GM19372 (cell line): Measurements from ENCODE around the gene SLC37A1.

Experiments used
- ATAC-seq: cut with Tn5 transposase; IDR thresholded peaks from one replicate; pipeline ENCODE4 v1.9.1; 2021; ENCODE audit warnings: mild to moderate bottlenecking, low read depth, moderate library complexity; ENCODE audit not compliant: unreplicated experiment

The SLC37A1 gene

DNA sequence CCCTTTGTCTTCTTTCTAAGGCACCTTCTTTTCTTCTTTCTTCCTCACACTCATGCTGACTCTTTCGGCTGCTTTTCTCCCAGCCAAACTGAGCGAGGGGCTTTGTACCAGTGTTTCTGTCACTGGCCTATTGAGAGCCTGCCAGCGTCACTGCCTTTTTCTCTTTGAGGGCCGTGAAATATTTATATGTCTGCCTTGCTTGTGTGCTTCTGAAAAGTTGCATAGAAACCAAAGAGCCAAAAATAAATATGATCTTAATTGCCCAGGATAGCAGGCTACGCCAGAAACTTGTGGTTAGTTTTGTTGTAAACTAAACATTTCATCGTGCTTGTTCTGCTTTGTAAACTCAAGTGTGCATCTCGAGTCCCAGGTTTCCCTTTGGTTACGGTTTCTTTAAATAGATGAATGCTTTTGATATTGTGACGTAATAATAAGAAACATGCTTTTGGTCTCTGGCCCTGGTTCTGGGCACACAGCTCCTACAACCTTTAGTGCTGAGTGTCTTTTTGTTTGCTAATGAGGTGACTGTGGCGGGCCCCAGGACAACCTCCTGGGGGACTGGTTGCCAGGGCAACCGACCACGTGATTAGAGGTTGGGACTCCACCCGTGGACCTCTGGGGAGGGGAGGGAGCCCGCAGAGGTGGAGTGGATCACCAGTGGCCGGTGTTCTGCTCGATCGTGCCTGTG lies 10.8 kb downstream of the SLC37A1 start:
- ATAC-seq, result peak; percentile 75

DNA sequence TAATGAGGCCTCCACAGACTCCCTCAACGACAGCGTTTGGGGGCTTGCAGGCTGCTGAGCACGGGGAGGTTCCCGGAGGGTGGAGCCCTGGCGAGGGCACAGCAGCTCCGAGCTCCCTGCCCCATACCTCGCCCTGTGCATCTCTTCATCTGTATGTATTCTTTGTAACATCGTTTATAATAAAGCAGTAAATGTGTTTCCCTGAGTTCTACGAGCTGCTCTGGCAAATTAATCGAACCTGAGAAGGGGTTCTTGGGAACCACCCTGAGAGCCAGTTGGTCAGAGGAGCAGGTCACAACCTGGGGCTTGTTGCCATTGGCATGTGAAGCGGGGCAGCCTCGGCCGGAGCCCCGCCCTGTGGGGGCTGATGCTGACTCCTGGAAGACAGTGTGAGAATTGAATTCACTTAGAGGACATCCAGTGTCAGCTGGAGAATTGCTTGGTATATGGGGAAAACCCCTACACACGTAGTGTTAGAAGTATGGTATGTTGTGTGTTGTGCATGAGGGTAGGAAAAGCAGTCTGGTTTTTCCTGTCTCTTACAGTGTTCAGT lies 11.5 kb downstream of the SLC37A1 start:
- no peak for ATAC-seq

- ATAC-seq, result no peak
Measured at GRCh38 chr21:42525676-42526378, 12.2 kb downstream of the SLC37A1 start.

GRCh38 chr21:42526379-42526727 lies 12.7 kb downstream of the SLC37A1 start:
- no peak for ATAC-seq

DNA sequence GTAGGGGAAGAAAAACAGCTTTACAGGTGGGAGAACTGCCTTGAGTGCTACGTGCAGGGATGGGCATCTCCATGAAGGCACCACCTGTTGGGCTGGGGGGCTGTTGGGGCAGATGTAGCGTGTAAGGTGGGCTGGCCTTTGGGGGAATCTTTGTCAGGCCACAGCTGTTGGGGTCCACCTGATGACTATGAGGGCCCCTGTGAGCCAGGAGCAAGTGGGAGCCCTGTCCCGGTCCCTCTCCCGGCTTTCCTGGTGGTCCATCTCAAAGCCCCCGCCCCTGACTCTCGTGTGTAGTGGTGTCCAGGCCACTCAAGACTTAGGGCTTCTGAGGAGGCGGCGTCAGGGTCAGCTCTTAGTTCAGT lies 13.5 kb downstream of the SLC37A1 start:
- ATAC-seq, result no peak

GRCh38 chr21:42527489-42528158 lies 14.0 kb downstream of the SLC37A1 start:
- no peak for ATAC-seq

DNA sequence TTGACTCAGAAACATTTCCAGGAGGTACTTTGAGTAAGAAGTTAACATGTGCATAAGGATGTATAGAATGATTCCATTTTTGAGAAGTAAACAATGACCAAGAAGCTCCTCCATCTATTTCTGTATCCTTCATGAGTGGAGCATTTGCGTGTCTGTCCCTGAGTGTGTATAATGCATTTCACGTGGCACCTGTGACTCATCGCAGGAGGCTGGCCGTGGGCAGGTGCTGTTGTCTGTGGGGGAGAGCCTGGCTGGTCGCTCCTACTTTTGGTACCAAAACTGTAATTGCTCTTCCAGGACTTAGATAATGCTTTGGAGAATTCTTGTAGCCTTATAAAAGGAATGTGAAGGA lies 16.5 kb downstream of the SLC37A1 start:
- ATAC-seq, result no peak

GRCh38 chr21:42531771-42532170 lies 18.1 kb downstream of the SLC37A1 start:
- no peak for ATAC-seq

GRCh38 chr21:42532466-42533181 lies 19.0 kb downstream of the SLC37A1 start:
- ATAC-seq, result no peak

- ATAC-seq, result no peak
Measured at GRCh38 chr21:42533306-42533962, 19.8 kb downstream of the SLC37A1 start.

GRCh38 chr21:42533963-42534355 lies 20.3 kb downstream of the SLC37A1 start:
- ATAC-seq, result no peak

DNA sequence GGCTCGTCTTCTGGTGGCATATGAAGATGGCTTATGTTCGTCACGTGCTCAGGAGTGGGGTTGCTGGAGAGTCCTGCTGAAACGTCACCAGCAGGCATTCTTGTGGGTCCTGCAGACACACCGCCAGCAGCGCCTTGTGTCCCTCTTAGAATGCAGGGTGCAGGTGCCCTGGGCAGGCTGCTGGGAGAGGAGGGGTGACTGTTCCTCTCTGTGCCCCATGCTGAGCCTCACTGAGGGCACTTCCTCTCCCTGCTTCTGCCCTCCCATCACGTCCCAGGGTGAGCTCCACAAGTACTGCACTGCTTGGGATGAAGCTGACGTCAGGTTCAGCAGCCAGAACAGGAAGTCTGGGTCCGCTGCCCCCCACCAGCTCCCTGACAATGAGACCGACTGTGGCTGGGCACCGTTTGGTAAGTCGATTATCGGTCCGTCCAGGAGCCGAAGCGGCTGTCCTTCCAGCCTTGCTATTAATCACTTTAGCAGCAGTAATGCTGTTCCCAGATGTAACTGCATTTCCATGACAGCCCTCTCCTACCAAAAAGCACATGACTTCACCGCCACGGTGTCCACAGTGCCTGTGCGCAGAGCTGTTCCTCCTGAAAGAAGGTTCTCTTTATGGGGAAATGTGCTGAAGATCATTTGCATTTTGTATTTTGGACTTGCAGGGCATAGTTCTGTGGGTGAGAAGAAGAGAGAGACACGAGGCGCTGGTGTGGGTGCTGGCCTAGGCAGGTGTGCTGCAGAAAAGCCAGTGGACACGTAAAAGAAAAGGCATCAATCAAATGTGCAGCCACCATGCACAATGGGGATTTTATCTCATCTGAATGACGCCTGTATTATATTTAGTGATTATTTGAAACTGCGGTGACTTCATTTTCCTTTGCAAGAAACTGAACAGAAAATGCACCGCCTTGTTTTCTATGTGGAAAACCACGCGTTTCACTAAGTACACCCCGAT lies 21.0 kb downstream of the SLC37A1 start:
- ATAC-seq, result no peak

DNA sequence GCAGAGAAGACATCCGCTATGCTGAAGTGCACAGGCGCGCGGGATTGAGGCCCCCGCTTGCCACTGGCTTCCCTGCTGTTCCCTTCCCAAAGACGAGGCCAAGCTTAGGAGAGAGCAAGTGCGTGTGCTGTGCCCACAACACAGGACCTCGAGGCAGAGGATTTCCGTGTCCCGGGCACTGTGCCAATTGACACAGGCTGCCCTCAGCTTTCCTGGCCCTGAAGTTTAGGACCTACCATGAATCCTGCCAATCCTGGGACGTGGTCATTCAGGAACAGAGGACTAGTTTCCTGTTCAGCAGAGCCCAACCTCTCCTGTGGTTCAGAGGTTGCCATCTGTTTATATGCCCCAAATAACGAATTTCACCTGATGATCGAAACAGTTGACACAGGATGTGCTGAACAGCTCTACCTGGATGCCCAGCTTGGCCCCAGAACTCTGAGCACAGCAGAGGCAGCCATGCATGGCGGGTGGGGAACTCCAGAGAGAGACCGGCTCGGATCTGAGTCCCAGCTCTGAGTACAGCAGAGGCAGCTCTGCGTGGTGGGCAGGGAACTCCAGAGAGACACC lies 22.0 kb downstream of the SLC37A1 start:
- ATAC-seq, result no peak

- ATAC-seq, result no peak
Measured at GRCh38 chr21:42536601-42537000, 22.9 kb downstream of the SLC37A1 start.

GRCh38 chr21:42537106-42537742 lies 23.6 kb downstream of the SLC37A1 start:
- no peak for ATAC-seq

GRCh38 chr21:42538479-42539275 lies 25.0 kb downstream of the SLC37A1 start:
- ATAC-seq, result no peak

GRCh38 chr21:42539342-42539741 lies 25.7 kb downstream of the SLC37A1 start:
- ATAC-seq, result no peak

- no peak for ATAC-seq
Measured at GRCh38 chr21:42539931-42540343, 26.3 kb downstream of the SLC37A1 start.
